ENCODE measurements around the gene RHEX. TPM values are rescaled to one million over a fixed set of nuclear protein-coding genes. Genes with fewer than 3 reads are reported as not detected.

Gene RHEX
- total and polyA plus RNA-seq, 11 donors: 0.16 to 0.60 (median 0.38) TPM; not detected in 5

DNA sequence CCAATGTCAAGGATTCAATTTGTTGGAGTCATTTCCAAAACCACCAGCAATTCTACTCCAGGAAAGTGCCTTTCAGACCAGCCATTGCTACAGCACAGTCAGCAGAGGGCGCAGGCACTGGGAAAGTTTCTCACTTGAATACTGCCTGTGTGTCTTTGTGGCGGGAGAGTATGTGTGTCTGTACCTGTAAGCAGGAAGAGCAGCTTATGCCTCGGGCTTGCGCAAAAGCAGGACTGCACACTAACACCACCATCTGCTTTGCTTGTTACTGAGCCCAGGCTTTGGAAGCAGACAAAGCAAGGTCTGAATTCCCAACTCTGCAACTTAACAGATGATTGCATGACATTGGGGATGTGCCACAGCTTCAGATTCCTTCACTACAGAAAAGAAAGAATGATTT, 22.3 kb upstream of the RHEX start:
- H3K27me3 ChIP-seq: peaks cover 0 to 5% (median 0%) of the 10 kb centered on the region in 9 donors
- 3 to 11% (median 5%) methylated on average over 4 of the region's 4 CpGs for WGBS, 4 donors
- ATAC-seq: peak in 3 of 4 donors; percentile 78 to 83 (median 80)
- DNase-seq: peak in 4 of 5 donors; percentile 39 to 62 (median 54)
- TF ChIP-seq POLR2A (IDR thresholded peaks at IDR 0.05): no peak
- TF ChIP-seq, protein P1, sequence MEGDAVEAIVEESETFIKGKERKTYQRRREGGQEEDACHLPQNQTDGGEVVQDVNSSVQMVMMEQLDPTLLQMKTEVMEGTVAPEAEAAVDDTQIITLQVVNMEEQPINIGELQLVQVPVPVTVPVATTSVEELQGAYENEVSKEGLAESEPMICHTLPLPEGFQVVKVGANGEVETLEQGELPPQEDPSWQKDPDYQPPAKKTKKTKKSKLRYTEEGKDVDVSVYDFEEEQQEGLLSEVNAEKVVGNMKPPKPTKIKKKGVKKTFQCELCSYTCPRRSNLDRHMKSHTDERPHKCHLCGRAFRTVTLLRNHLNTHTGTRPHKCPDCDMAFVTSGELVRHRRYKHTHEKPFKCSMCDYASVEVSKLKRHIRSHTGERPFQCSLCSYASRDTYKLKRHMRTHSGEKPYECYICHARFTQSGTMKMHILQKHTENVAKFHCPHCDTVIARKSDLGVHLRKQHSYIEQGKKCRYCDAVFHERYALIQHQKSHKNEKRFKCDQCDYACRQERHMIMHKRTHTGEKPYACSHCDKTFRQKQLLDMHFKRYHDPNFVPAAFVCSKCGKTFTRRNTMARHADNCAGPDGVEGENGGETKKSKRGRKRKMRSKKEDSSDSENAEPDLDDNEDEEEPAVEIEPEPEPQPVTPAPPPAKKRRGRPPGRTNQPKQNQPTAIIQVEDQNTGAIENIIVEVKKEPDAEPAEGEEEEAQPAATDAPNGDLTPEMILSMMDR (IDR thresholded peaks at IDR 0.05): peak; percentile 34 to 86 (median 70)
- intact Hi-C loops (cut with DNase I): loop anchor here (1.0 to 10.0 kb wide), 6 partner anchors 43 to 77 kb away; no protein-coding TSS in a partner anchor
- no peaks in the 10 kb centered on the region for H3K36me3 ChIP-seq
- no peak overlapping the region for H3K27ac ChIP-seq
- H3K4me1 ChIP-seq: peaks cover 0 to 13% (median 0%) of the 10 kb centered on the region in 12 donors
- no peaks in the 10 kb centered on the region for H3K9me3 ChIP-seq
- H3K4me3 ChIP-seq: no peak overlapping the region

DNA sequence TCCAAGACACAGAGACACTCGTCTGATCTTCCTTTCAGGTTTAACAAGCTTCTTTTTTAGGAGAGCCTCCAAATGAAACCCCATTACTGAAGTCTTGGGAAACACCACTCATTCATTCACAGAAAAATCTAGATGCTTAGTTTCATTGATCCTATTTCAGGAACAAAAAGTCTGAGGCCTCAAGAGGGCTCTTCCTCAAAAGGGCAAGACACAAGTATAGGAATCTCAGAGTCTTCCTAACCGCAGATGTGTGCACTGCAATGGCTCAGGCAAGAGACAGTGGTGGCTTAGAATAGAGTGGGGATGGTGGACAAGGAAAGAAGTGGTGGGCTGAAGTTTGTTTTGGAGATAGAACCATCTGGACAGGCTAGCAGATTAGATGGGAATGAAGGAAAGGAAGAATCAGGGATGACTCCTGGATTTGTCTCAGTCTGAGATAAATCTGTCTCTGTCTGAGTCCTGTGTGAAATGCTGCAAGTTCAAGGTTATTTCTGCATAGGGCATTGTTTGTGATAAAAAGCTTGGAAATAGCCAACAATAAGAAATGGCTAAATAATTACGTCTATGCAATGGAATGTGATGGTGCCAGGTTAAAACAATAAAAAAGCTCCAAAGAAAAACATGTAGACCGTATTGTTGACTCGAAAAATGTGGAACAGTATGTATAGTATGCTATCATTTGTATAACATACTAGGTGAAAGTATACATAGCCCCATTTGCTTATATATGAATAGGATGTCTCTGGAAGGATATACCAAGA, 20.4 kb upstream of the RHEX start:
- peaks cover 0 to 13% (median 0%) of the 10 kb centered on the region in 9 donors for H3K27me3 ChIP-seq
- 77 to 86% (median 79%) methylated on average over 5 of the region's 5 CpGs for WGBS, 4 donors
- no peak for TF ChIP-seq POLR2A (IDR thresholded peaks at IDR 0.05)
- TF ChIP-seq, protein P1 (IDR thresholded peaks at IDR 0.05): no peak
- DNase-seq (no peak), ATAC-seq (no peak)
- no peak overlapping the region for H3K27ac ChIP-seq
- no peaks in the 10 kb centered on the region for H3K9me3 ChIP-seq
- H3K4me3 ChIP-seq: no peak overlapping the region
- H3K36me3 ChIP-seq: no peaks in the 10 kb centered on the region
- intact Hi-C loops (cut with DNase I): loop anchor here in 3 of 10 donors (2.0 to 10.0 kb wide), 4 partner anchors 45 to 75 kb away; no protein-coding TSS in a partner anchor
- H3K4me1 ChIP-seq: peaks cover 0 to 16% (median 0%) of the 10 kb centered on the region in 12 donors

DNA sequence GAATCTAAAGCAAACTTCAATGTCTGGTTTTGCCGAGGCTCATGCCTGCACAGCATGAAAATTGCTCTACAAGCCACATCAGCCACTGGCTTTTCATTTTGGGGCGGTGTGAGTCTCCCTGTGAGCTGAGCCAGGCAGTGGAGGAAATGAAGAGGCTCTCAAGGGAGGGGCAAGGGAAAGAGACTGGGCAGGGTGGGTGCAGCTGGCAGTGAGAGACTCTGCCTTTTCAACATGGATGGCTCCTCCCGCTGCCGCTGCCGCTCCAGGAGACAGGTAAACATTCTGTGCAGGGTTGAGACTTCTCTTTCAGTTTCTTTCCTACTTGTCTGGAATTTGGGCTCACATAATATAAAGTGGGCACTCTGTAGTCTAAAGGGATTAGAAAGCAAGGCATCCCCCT, 17.9 kb upstream of the RHEX start:
- ATAC-seq: no peak
- Histone ChIP-seq H3K4me1 (peaks cover 0 to 27% (median 0%) of the 10 kb centered on the region in 12 donors), H3K27me3 (peaks cover 0 to 16% (median 2%) of the 10 kb centered on the region in 9 donors), H3K36me3 (no peaks in the 10 kb centered on the region), H3K9me3 (no peaks in the 10 kb centered on the region), H3K4me3 (no peak overlapping the region), H3K27ac (no peak overlapping the region)
- TF ChIP-seq, protein P1 (IDR thresholded peaks at IDR 0.05): no peak
- 68 to 81% (median 75%) methylated on average over 5 of the region's 5 CpGs for WGBS, 4 donors
- no peak for DNase-seq
- intact Hi-C loops (cut with DNase I): loop anchor here in 1 of 10 donors (10.0 kb wide), 1 partner anchor 70 kb away; no protein-coding TSS in a partner anchor

DNA sequence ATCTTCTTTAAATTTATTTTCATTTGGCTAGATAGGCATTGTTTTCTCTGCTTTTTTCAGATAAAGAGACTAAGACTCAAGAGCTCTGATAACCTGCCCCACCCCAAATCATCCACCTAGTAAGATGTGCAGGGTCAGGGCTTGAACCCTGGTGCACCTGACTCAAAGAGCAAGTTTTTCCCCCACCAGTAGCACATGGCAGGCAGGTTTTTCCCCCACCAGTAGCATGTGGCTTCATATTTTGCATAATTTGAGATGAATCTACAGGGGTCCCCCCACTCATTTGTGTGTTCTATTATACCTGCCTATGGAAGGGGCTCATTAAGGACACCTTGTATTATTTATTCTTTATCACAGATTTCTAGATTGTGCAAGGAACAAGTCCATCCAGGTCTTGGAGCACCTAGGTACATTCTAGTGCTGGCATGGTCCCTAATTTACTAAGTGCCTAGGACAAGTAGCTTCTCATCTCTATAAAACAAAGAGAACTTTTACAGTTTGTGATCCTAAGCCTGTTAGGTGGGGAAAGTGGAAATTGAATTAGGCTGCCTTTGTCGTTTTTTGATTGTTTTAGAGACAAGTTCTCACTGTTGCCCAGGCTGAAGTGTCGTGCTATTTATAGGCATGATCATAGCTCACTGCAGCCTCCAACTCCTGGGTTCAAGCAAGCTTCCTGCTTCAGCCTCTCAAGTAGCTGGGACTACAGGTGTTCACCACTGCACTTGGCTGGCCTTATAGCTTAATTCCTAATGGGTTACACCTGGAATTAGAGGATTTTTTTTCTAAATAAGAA, 16.1 kb upstream of the RHEX start:
- H3K27me3 ChIP-seq: peaks cover 0 to 16% (median 2%) of the 10 kb centered on the region in 9 donors
- no peaks in the 10 kb centered on the region for H3K9me3 ChIP-seq
- H3K4me1 ChIP-seq: peaks cover 0 to 20% (median 0%) of the 10 kb centered on the region in 12 donors
- H3K4me3 ChIP-seq: no peak overlapping the region
- DNase-seq (no peak), ATAC-seq (no peak)
- WGBS, 4 donors: 12 to 22% (median 13%) methylated on average over 2 of the region's 2 CpGs
- intact Hi-C loops (cut with DNase I): loop anchor here in 1 of 10 donors (10.0 kb wide), 1 partner anchor 68 kb away; no protein-coding TSS in a partner anchor
- no peak for TF ChIP-seq POLR2A (IDR thresholded peaks at IDR 0.05)
- TF ChIP-seq, protein P1 (IDR thresholded peaks at IDR 0.05): no peak
- H3K27ac ChIP-seq: no peak overlapping the region
- H3K36me3 ChIP-seq: no peaks in the 10 kb centered on the region

Data from heart left ventricle (tissue), 16 donors.